Measurements from ENCODE around the gene FMN1. TPM values are rescaled to one million over a fixed set of nuclear protein-coding genes. Genes with fewer than 3 reads are reported as not detected.

FMN1 gene
- total RNA-seq, 2 donors from 2014 or later: 26.9 to 27.5 TPM

DNA sequence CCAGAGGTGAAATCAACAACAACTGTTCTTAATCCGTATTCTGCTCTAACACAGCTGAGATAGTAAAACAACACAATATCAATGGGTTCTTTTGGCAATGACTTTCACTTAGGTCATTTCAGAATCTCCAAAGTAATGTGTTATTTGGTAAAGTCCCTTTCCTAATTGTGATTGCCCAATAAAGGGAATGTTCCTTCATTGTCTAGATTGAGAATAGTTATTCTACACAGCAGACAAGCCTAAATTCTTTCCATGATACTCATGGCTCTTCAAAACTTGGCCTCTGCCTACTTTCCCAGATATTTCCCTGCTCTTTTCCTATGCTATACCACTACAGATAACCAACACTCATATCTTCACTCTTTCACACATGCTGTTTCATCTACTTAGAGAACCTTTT lies 219.8 kb downstream of the FMN1 start:
- Histone ChIP-seq H3K9me3 (no peaks in the 10 kb centered on the region), H3K27me3 (replicated peaks; ENCODE audit: insufficient read depth) (no peaks in the 10 kb centered on the region), H3K4me3 (no peak overlapping the region), H3K4me1 (ENCODE audit: control insufficient read depth in 1 of 2, low read depth in 2 of 2) (no peaks in the 10 kb centered on the region), H3K36me3 (no peaks in the 10 kb centered on the region), H3K27ac (no peak overlapping the region)
- ATAC-seq (ENCODE audit: insufficient number of reproducible peaks, low FRiP score, low read depth) (no peak), DNase-seq (ENCODE audit: low spot score) (no peak)
- no peak for TF ChIP-seq CTCF (IDR thresholded peaks at IDR 0.05)

GRCh38 chr15:32972686-32973085 lies 221.8 kb downstream of the FMN1 start:
- no peaks in the 10 kb centered on the region for H3K36me3 ChIP-seq
- no peak for TF ChIP-seq CTCF (IDR thresholded peaks at IDR 0.05)
- no peak for ATAC-seq (ENCODE audit: insufficient number of reproducible peaks, low FRiP score, low read depth)

DNA sequence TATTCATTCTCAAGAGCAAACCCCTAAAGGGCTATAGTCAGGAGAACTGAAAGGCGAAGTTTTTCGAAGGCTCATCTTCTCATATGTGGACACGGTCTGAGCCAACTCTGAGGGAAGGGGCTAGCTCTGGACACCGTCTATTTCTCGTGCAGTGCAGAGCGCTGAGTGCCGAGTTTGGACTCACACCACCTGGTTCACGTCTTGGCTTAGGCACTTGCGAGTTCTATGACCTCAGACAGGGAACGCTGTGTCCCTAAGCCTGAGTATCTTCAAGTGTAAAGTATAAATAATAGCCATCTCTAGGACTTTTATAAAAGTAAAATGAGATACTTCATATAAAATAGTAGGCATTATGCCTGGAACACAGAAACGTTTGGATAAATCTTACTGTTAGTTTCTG lies 223.7 kb downstream of the FMN1 start:
- TF ChIP-seq CTCF (IDR thresholded peaks at IDR 0.05): no peak
- DNase-seq (ENCODE audit: low spot score) (no peak), ATAC-seq (ENCODE audit: insufficient number of reproducible peaks, low FRiP score, low read depth) (no peak)
- H3K27ac ChIP-seq: no peak overlapping the region
- no peaks in the 10 kb centered on the region for H3K9me3 ChIP-seq
- H3K36me3 ChIP-seq: no peaks in the 10 kb centered on the region
- H3K4me1 ChIP-seq (ENCODE audit: control insufficient read depth in 1 of 2, low read depth in 2 of 2): no peaks in the 10 kb centered on the region
- H3K27me3 ChIP-seq (replicated peaks; ENCODE audit: insufficient read depth): no peaks in the 10 kb centered on the region
- H3K4me3 ChIP-seq: no peak overlapping the region

More at GRCh38 chr15:32972686-32973085, 221.8 kb downstream of the FMN1 start:
- DNase-seq (ENCODE audit: low spot score): no peak
- Histone ChIP-seq H3K4me3 (no peak overlapping the region), H3K27ac (no peak overlapping the region), H3K4me1 (ENCODE audit: control insufficient read depth in 1 of 2, low read depth in 2 of 2) (no peaks in the 10 kb centered on the region), H3K27me3 (replicated peaks; ENCODE audit: insufficient read depth) (no peaks in the 10 kb centered on the region), H3K9me3 (no peaks in the 10 kb centered on the region)

DNA sequence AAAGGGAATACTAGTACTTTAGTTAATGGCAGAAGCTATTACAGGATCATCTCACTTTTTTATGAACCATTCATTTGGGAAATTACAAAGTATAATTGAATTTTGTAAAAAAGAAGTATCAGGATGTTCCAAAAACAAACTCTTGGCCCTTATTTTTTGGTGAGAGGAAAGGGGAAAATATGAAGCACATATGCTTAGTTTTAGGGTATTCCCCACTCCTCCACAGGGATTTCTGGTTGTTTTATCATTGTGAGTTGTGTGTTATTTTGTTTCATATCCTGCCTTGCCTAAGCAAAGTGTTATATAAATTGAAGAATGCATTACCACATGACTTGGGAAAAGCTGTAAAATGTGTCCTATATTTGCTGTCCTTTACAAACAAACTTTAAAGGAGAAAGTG lies 227.0 kb downstream of the FMN1 start:
- Histone ChIP-seq H3K27me3 (replicated peaks; ENCODE audit: insufficient read depth) (no peaks in the 10 kb centered on the region), H3K4me1 (ENCODE audit: control insufficient read depth in 1 of 2, low read depth in 2 of 2) (no peaks in the 10 kb centered on the region), H3K27ac (no peak overlapping the region), H3K36me3 (no peaks in the 10 kb centered on the region), H3K9me3 (no peaks in the 10 kb centered on the region), H3K4me3 (no peak overlapping the region)
- ATAC-seq (ENCODE audit: insufficient number of reproducible peaks, low FRiP score, low read depth): no peak
- DNase-seq (ENCODE audit: low spot score): no peak
- no peak for TF ChIP-seq CTCF (IDR thresholded peaks at IDR 0.05)

DNA sequence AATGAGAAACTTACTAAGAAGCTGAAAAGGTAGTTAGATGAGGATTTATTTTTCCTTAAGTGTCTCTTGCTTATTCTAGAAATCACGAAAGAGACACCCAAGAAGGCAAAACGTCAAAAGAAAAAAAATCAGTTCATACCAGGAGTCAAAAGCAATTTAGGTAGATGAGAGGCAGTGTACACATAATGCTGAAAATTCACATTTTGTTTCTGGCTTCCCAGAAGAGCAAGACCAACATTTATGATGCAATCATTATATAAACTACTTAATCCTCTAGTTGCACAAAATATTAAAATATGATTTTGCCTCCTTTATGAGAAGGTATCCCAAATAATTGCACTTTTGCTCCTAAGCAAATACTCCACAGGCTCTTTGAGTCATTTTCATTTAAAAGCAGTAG lies 228.0 kb downstream of the FMN1 start:
- Histone ChIP-seq H3K9me3 (no peaks in the 10 kb centered on the region), H3K27ac (no peak overlapping the region), H3K4me1 (ENCODE audit: control insufficient read depth in 1 of 2, low read depth in 2 of 2) (no peaks in the 10 kb centered on the region), H3K36me3 (no peaks in the 10 kb centered on the region), H3K4me3 (no peak overlapping the region), H3K27me3 (replicated peaks; ENCODE audit: insufficient read depth) (no peaks in the 10 kb centered on the region)
- DNase-seq (ENCODE audit: low spot score) (no peak), ATAC-seq (ENCODE audit: insufficient number of reproducible peaks, low FRiP score, low read depth) (no peak)
- TF ChIP-seq CTCF (IDR thresholded peaks at IDR 0.05): no peak
